GM19099 (cell line): ENCODE data around the gene C16orf78.

ENCODE experiments used
- POLR2A ChIP-seq: IDR thresholded peaks from 3 replicates; pipeline ENCODE4 v1.6.1; 2011; ENCODE audit warnings: low read depth; ENCODE audit not compliant: insufficient read length; ENCODE audit errors: extremely low read depth

The C16orf78 gene

DNA sequence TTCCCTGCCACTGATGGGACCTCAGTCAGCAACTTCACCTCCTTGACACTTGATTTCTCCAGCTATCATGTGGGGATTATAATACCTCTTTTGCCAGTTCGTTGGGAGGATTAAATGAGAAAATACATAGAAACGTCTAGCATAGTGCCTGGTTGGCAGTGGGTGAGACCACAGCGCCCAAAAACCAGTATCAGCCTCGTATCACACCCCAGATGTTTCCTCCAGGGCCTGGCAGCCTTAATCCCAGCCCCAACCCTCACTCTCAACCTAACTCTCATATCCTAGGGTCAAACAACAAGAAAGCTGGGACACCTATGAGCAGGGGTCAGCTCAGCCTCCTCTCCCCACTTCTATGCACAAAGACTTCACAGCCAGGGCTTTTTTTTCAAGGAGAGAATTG, 14.0 kb upstream of the C16orf78 start:
- TF ChIP-seq POLR2A = no peak

DNA sequence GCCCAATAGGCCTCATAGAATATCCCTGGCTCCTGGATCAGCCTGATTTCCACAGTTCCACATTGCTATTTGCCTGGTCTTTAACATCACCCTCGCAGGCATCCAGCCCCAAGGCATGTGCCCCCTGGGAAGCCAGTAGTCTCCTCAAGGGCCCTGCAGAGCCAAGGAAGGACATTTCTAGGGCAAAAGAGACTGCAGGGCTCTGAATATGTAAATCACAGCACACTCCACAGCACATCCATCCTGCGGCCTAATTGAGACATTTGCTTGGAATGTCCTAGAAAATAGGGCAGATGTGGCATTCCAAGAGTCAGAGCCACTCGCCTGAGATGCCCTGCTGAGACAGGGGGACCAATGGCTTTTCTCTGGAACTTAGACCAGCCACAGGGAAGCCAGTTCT, 11.4 kb upstream of the C16orf78 start:
- TF ChIP-seq POLR2A = no peak

DNA sequence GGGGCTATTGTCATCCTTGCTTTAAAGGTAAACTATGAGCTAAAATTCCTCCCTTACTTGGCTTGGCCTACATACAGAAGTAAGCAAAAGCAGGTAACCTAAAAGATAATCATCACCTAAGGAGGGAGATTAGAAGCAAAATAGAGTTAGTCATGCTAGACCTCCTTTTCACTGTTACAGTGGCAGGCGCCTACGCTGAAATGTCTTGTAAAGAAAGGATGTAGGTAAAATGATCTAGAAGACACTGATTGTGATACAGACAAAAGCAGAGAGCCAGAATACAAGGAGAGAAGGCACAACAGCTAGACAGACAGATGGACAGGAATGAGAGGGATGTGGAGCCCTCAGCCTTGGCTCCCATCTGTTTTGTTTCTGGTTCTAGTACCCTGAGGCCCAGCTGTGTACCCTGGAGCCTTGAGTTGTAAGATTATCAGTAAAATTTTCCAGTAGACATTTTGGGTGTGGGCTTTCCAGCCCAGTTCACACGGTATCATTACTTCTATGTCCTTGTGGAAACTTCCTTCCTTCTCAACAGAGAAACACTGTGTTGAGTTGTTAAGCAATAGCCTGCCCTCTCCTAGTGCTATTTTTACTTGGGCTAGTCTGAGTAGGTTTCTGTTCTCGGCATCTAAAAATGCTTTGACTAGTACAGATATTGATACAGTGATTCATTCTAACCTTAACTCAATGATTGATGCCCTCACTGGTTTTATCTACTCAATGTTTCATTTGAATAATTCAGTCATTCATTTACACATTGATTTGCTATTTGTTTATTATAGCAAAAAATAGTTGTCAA, 7.7 kb upstream of the C16orf78 start:
- TF ChIP-seq POLR2A = no peak

DNA sequence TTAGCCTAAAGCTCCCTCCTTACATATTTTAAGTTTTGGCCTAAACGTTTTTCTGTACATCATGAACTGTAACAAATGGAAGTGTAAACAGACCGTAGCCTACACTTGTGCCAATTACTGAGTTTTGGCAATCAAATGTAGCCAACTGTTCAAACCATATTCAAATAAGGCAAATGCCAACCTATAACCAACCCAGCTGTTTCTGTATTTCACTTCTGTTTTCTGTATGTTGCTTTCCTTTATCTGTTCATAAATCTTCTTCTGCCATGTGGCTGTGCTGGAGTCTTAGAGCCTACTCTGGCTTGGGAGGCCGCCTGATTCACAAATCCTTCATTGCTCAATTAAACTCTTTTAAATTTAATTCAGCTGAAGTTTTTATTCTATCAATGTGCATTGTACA, 6.9 kb upstream of the C16orf78 start:
- no peak for TF ChIP-seq POLR2A

DNA sequence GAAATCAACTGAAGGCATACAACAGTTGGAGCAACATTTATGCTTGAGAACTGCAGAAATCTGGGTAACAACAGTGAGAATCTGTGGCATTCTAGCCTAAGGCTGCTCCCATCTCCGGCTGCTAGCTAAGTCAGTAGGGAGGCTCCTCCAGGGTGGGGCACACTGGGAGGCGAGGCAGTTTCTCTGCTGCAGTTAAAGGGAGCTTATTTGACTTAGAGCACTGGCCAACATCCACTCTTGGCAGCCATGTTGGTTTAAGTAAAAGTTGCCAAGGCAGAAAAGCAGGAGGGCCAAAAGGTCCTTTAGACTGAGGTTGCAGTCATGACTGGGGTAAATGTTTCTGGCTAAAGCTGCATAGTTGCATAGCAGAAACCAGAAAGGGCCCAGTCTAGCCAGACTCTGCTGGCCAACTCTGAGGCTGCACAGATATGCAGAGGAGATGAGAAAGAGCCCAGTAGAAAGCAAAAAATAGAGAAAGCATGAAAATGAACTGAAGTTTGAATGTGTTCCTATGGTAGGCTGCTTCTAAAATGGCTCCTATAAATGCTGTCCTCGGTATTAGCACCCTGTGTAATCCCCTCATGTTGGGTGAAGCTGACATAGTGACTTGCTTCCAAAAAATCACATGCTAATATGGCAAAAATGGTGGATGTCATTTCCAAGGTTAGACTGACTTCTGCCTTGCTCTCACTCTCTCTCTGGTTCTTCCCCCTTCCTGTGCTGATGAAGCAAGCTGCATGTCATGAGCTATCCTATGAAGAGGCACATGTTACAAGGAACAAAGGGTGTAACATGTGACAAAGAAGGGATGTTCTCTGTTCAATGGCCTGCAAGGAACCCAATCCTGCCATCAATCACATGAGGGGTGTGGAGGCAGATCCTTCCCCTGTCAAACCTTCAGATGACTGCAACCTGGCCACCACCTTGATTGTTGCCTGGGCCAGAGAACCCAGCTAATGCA, 3.7 kb upstream of the C16orf78 start:
- TF ChIP-seq POLR2A = no peak

DNA sequence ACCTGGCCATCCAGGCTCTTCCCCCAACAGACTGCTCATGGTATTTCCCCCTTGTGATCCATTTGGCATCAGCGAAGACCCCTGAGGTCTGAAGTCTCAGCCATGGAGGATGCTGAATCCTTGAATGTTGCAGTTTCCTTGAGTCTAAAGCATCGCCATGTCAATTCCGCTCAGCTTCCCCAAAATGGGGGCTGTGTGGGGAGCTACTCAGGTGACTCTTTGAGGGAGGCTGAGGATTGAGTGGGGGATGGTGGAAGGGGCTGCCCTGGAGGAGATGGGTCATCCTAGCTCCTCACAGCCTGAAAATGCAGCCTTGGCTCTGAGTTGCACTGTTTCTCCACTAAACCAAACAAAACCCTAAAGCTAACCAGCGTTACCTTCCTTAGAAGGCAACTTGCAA, 2.6 kb downstream of the C16orf78 start:
- no peak for TF ChIP-seq POLR2A

DNA sequence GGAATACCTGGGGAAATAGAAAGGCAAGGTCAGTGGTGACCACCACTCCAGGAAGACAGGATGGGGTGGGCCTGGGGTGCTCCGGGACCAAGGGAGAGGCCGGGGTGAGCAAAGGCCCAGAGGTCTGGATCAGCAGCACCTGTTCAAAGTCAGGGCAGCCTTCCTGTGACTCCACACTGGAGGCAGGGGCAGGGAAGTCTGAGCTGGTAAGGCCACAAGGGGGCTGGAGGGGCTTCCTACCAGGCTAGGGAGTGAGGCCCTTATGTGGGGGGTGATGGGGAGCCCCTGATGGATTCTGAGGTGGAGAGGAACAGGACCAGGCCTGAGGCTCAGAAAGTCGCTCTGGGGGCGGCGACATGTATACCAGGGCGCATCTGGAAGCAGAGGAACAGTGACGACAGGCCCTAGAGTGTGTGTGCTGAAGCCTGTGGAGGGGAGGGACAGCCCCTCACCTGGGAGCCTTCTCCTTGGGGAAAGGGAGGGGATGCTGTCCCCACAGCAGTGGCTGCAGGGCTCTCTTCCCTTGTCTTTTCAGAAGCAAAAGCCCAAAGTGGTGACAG, 3.7 kb downstream of the C16orf78 start:
- no peak for TF ChIP-seq POLR2A

DNA sequence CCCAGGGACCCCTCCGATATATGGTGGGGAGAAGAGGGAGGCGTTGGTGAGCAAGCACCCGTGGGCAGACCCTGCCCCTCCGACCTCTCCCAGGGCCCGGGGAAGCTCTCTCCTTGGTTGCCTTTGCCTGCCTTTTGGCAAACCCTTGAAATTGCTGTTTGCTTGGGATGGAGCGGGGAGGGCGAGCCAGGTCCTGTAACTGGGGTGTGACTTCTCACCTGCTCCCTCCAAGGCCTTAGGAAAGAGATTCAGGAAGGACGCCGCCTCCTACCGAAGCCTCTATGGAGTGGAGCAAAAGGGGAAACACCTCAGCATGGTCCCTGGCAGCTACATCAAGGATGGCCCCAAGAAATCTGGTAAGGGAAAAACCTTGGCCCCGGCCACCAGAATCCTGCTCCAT, 4.6 kb downstream of the C16orf78 start:
- no peak for TF ChIP-seq POLR2A

DNA sequence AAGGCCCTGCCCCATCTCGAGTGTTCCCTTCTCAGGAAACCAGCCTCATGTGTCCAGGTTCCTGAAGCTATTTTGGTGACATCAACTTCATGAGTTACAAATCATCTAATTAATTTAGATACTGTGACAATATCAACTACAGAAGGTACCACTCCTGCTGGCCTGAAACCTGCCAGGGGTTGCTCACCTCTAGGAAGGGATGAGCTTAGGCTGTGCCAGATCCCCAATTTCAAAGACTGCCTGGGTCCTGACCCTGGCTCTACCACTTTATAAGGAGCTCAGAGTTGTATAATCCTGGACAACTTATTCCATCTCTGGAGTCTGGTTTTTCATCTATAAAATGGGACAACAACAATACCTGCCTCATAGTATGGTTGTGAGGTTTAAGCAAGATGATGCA, 5.2 kb downstream of the C16orf78 start:
- no peak for TF ChIP-seq POLR2A

DNA sequence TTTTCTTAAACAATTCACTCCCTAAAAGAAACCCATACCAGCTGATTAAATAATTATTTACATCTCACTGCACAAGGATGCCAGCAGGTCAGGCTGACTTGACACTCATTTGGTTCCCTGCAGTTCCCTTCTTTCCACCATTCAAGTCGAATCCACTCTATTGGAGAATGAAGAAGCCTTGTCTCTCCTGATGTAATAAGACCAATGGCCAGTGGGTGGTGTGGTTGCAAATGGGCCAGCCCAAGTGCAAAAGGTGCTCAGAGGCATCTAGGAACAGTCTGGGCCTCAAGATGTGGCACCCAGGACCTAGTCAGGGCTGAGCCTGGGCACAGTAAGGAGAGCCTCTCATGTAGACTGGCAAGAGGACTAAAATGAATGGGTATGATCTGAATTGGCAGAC, 9.3 kb downstream of the C16orf78 start:
- no peak for TF ChIP-seq POLR2A

DNA sequence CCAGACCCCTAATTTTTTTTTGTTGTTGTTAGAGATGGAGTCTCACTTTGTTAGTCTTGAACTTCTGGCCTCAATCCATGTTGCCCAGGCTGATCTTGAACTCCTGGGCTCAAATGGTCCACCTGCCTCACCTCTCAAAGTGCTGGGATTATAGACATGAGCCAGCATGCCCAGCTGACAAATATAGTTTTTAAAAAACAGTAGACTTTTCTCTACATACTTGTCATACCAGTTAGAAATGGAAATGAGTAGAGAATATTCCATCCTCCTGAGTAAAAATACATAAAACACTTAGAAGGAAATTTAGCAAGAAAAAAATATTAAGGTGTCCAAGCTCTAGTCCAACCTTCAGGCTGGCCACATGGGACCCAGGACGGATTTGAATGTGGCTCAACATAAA, 21.4 kb downstream of the C16orf78 start:
- TF ChIP-seq POLR2A = no peak

DNA sequence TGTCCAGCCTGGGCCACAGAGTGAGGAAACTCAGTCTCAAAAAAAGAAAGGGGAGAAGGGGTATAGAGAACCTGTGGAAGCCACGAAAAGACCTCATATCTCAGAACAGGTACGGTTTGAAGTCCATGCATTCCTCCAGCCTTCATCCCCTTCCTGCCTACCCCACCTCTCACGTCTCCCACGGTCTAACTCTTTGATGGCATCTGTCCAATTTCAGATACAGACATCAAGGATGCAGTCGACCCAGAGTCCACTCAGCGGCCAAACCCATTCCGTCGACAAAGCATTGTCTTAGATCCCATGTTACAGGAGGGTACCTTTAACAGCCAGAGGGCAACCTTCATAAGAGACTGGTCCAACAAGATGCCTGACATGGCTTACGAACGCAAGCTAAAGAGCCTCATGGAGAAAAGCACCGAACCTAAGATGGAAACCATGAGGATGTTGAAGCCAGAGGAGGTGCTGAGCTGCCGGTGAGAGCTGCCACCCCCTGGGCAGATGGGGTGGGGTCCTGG, 22.7 kb downstream of the C16orf78 start:
- TF ChIP-seq POLR2A = no peak

DNA sequence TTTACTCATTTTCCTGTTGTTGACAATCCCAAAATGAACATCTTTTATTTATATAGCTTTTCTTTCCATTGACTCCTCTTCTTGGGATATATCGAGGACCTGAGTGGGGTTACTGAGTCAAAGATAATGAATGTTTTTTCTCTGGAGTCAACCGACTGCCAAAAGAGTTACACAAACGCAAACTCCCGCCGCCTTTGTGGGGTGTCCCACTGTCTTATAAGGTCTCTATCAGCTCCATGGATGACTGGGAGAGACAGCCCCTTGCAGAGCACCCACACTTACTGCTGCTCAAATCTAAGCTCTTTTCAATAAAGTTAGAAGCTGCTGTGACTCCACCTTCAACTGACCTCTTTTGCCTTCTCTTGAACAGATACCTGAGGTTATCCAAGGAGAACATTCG, 25.2 kb downstream of the C16orf78 start:
- no peak for TF ChIP-seq POLR2A

DNA sequence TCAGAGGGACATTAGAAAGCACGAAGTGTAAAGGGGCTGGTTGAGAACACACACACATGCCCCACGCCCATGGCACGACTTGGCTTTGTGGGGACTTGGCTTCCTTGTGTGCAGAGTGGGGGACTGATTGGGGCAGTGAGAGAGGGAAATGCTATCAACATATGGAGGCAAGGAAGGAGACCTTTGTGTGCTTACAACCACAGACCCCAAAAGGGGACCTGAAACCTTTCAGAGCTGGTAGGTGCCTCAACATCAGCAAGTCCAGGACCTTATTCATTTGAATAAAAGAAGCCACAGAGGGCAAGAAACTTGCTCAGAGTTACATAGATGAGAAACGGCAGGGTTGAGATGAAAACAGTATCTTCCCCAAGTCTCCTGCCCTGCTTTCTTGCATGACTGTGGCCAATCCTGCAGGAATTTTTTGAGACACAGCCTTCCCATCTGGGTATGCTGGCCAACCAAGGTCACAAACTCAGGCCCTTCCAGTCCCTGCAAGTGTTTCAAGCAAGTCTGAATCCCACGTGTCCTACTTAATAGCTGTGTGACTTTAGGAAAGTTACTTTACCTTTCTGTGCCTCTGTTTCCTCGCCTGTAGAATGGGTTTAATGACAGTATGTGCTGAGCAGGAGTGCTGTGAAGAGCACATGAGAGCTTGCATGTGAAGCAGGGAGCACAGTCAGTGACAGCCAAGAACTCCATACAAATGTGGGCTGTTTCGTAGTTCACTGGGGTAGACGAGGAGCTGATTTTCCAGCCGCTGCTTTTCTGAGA, 26.2 kb downstream of the C16orf78 start:
- no peak for TF ChIP-seq POLR2A

DNA sequence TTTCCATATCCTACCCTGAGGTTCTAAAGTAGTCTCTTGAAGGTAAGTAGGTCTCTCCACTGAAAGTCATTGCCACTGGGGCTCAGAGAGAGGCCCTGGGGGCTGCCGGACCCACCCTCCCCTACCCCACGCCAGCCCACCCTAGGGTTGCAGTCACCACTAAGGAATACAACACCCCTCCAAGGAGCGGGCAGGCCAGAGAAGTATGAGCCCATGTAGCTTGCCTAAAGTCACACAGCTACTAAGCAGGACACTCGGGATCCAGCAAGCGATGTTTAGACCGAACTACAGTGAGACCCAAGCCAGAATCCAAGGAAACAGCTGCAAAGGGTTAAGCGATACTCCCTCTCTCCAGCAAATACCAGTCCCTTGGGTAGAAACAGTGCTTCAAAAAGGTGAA, 27.0 kb downstream of the C16orf78 start:
- TF ChIP-seq POLR2A = no peak

DNA sequence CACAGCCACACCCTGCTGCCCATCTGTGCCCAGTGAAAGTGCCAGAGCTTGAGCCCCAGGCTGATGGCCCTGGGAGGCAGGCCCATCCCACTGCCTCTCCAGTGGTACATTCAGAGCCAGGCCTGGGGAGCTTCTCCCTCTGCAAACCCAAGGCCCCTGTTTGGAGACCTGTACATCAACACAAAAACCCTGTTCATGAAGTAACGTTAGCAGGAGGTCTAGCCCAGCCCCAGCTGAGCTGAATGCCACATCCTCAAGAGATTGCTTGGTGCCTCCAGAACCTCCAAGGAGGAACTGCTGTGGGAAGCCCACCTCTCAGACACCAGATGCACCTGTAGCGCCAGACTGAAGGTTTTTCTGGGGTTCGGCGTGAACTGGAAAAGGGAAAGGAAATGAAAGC, 31.5 kb downstream of the C16orf78 start:
- TF ChIP-seq POLR2A = no peak

DNA sequence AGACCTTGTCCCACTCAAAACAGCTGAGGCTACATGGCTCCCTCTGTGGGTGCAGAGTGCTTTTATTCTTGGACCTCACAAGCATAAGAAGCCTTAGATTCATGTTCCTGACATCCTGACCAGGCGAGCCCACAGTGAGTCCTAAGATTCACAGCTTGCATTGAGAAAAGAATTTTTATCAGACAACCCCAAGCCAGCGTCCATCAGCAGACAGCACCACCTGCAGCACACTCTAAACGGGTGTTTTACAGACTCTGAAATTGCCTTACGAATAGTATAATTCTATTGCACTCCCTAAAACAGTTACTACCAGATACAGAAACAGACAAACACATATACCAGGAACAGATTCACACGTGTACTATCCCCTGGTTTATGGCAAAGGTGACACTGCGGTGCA, 31.9 kb downstream of the C16orf78 start:
- TF ChIP-seq POLR2A = no peak
